Naive thymus-derived CD8-positive, alpha-beta T cell (primary cell): ENCODE measurements around the gene FAIM. TPM values are rescaled to one million over a fixed set of nuclear protein-coding genes. Genes with fewer than 3 reads are reported as not detected.

Experiments
- polyA plus RNA-seq, 3 donors: library from polyadenylated mRNA; unstranded; fragments of 300-500 nt; fragmentation: Illumina TruSeq; gene quantifications; one replicate each; pipeline ENCODE4 v1.2.3, GENCODE V29; 2021
- total RNA-seq, 8 experiments: library from RNA in 2 of 8; stranded (reverse) in 2 of 8; gene quantifications; one replicate each; pipeline ENCODE4 v1.2.3 and lab custom pipeline; 2021 to 2026

FAIM gene
- total and polyA plus RNA-seq, 5 experiments from 2014 or later, result 5.6 to 9.7 (median 8.7) TPM

Other genes with a start within 250 kb of the FAIM start
- gene ESYT3, start 174.2 kb upstream of the FAIM start, total RNA-seq, result under 1 TPM in 1 of 2 experiments, not detected in 1; 0.39 TPM
- not detected for gene ESYT3, start 174.2 kb upstream of the FAIM start, polyA plus RNA-seq
- gene CEP70, start 14.5 kb upstream of the FAIM start, total RNA-seq, result 10 to 100 TPM; 34.5 to 37.1 TPM
- gene CEP70, start 14.5 kb upstream of the FAIM start, polyA plus RNA-seq, result 10 to 100 TPM; 12.3 to 16.8 (median 12.5) TPM
- 10 to 100 TPM; 30.4 to 34.2 TPM for gene PIK3CB, start 226.2 kb downstream of the FAIM start, total RNA-seq
- gene PIK3CB, start 226.2 kb downstream of the FAIM start, polyA plus RNA-seq, result 10 to 100 TPM in 2 of 3 donors, 1 to 10 TPM in 1; 8.9 to 13.4 (median 10.1) TPM